ENCODE results near the gene GABRR1. TPM values are rescaled to one million over a fixed set of nuclear protein-coding genes. Genes with fewer than 3 reads are reported as not detected.

The GABRR1 gene
- total RNA-seq, 1 donor from 2014 or later, result not detected

- Mint-ChIP-seq H3K36me3 (no peaks in the 10 kb centered on the region), H3K27ac (no peak overlapping the region), H3K9me3 (peaks cover 3% of the 10 kb centered on the region), H3K27me3 (ENCODE audit: low read depth) (peaks cover 2% of the 10 kb centered on the region), H3K4me3 (no peak overlapping the region), H3K4me1 (no peaks in the 10 kb centered on the region)
- DNase-seq (ENCODE audit: low spot score in 2 of 2, unreplicated experiment in 2 of 2), result no peak
- TF ChIP-seq CTCF (IDR thresholded peaks at IDR 0.05; ENCODE audit: unreplicated experiment), result no peak
These were observed 34.0 kb upstream of the GABRR1 start for GRCh38 chr6:89251170-89251569.

GRCh38 chr6:89250239-89250638 lies 33.1 kb upstream of the GABRR1 start:
- no peak overlapping the region for H3K27ac Mint-ChIP-seq
- no peak for DNase-seq (ENCODE audit: low spot score in 2 of 2, unreplicated experiment in 2 of 2)
- TF ChIP-seq CTCF (IDR thresholded peaks at IDR 0.05; ENCODE audit: unreplicated experiment), result no peak
- H3K27me3 Mint-ChIP-seq (ENCODE audit: low read depth), result peaks cover 8% of the 10 kb centered on the region
- H3K4me1 Mint-ChIP-seq, result no peaks in the 10 kb centered on the region
- H3K4me3 Mint-ChIP-seq, result no peak overlapping the region
- H3K9me3 Mint-ChIP-seq, result peaks cover 3% of the 10 kb centered on the region
- H3K36me3 Mint-ChIP-seq, result no peaks in the 10 kb centered on the region

GRCh38 chr6:89244241-89244985 lies 27.3 kb upstream of the GABRR1 start:
- H3K4me3 Mint-ChIP-seq, result no peak overlapping the region
- H3K36me3 Mint-ChIP-seq, result no peaks in the 10 kb centered on the region
- peaks cover 1% of the 10 kb centered on the region for H3K4me1 Mint-ChIP-seq
- DNase-seq (ENCODE audit: low spot score in 2 of 2, unreplicated experiment in 2 of 2), result no peak
- peaks cover 3% of the 10 kb centered on the region for H3K9me3 Mint-ChIP-seq
- no peak for TF ChIP-seq CTCF (IDR thresholded peaks at IDR 0.05; ENCODE audit: unreplicated experiment)
- H3K27me3 Mint-ChIP-seq (ENCODE audit: low read depth), result peaks cover 22% of the 10 kb centered on the region
- no peak overlapping the region for H3K27ac Mint-ChIP-seq

- H3K4me1 Mint-ChIP-seq, result peaks cover 1% of the 10 kb centered on the region
- H3K27ac Mint-ChIP-seq, result no peak overlapping the region
- no peaks in the 10 kb centered on the region for H3K36me3 Mint-ChIP-seq
- no peak overlapping the region for H3K4me3 Mint-ChIP-seq
- H3K27me3 Mint-ChIP-seq (ENCODE audit: low read depth), result peaks cover 20% of the 10 kb centered on the region
- no peak for TF ChIP-seq CTCF (IDR thresholded peaks at IDR 0.05; ENCODE audit: unreplicated experiment)
- H3K9me3 Mint-ChIP-seq, result peaks cover 5% of the 10 kb centered on the region
- no peak for DNase-seq (ENCODE audit: low spot score in 2 of 2, unreplicated experiment in 2 of 2)
These were observed 26.1 kb upstream of the GABRR1 start for GRCh38 chr6:89243331-89243629.

- H3K36me3 Mint-ChIP-seq, result no peaks in the 10 kb centered on the region
- peaks cover 20% of the 10 kb centered on the region for H3K27me3 Mint-ChIP-seq (ENCODE audit: low read depth)
- H3K4me1 Mint-ChIP-seq, result peaks cover 1% of the 10 kb centered on the region
- peak; percentile 47 for TF ChIP-seq CTCF (IDR thresholded peaks at IDR 0.05; ENCODE audit: unreplicated experiment)
- no peak overlapping the region for H3K27ac Mint-ChIP-seq
- no peak overlapping the region for H3K4me3 Mint-ChIP-seq
- no peak for DNase-seq (ENCODE audit: low spot score in 2 of 2, unreplicated experiment in 2 of 2)
- peaks cover 6% of the 10 kb centered on the region for H3K9me3 Mint-ChIP-seq
These were observed 25.6 kb upstream of the GABRR1 start for GRCh38 chr6:89242574-89243330.
